ENCODE data around the gene NECAP2.
"Not testable (repeated sequence)": the region's sequence is repeated elsewhere in the genome, so short reads cannot be mapped to it uniquely, and the experiment has no call there.

DNA sequence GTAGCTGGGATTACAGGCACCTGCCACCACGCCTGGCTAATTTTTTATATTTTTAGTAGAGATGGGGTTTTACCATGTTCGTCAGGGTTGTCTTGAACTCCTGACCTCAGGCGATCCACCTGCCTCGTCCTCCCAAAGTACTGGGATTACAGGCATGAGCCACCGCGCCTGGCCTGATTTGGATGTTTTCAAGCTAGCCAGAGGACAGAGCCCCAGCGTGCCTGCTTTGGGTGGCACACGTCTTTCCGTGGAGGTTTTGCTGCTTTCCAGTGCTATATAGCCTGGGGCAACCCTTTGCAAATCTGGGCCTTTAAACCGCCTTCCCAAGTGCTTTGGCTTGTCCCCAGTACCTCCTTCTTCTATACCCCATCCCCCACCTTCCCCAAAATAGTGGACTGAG lies 15.6 kb downstream of the NECAP2 start:
- TF ChIP-seq, protein P1, sequence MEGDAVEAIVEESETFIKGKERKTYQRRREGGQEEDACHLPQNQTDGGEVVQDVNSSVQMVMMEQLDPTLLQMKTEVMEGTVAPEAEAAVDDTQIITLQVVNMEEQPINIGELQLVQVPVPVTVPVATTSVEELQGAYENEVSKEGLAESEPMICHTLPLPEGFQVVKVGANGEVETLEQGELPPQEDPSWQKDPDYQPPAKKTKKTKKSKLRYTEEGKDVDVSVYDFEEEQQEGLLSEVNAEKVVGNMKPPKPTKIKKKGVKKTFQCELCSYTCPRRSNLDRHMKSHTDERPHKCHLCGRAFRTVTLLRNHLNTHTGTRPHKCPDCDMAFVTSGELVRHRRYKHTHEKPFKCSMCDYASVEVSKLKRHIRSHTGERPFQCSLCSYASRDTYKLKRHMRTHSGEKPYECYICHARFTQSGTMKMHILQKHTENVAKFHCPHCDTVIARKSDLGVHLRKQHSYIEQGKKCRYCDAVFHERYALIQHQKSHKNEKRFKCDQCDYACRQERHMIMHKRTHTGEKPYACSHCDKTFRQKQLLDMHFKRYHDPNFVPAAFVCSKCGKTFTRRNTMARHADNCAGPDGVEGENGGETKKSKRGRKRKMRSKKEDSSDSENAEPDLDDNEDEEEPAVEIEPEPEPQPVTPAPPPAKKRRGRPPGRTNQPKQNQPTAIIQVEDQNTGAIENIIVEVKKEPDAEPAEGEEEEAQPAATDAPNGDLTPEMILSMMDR (conservative IDR thresholded peaks at IDR 0.05; ENCODE audit: low read depth, low read length), result not testable (repeated sequence)
- TF ChIP-seq BHLHE40 (IDR thresholded peaks at IDR 0.05; ENCODE audit: low read depth, low read length); RCOR1 (IDR thresholded peaks at IDR 0.05; ENCODE audit: insufficient replicate concordance, low read length); POLR2A (IDR thresholded peaks at IDR 0.05; ENCODE audit: low read depth, low read length): not testable (repeated sequence)
- TF ChIP-seq, protein P2, sequence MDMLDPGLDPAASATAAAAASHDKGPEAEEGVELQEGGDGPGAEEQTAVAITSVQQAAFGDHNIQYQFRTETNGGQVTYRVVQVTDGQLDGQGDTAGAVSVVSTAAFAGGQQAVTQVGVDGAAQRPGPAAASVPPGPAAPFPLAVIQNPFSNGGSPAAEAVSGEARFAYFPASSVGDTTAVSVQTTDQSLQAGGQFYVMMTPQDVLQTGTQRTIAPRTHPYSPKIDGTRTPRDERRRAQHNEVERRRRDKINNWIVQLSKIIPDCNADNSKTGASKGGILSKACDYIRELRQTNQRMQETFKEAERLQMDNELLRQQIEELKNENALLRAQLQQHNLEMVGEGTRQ (IDR thresholded peaks at IDR 0.05; ENCODE audit: low read depth, low read length), result not testable (repeated sequence)
